ENCODE data around the gene PKNOX1.
"Not testable (repeated sequence)": the region's sequence is repeated elsewhere in the genome, so short reads cannot be mapped to it uniquely, and the experiment has no call there.

The PKNOX1 gene

GRCh38 chr21:43082587-43083300 lies 108.4 kb downstream of the PKNOX1 start:
- DNase-seq (ENCODE audit: low read depth, low spot score); H3K27ac ChIP-seq: not testable (repeated sequence)
